ENCODE measurements around the gene PPP2R2D. TPM values are rescaled to one million over a fixed set of nuclear protein-coding genes. Genes with fewer than 3 reads are reported as not detected.

Gene PPP2R2D
- total and polyA plus RNA-seq, 4 donors: 15.6 to 51.4 (median 22.0) TPM

GRCh38 chr10:131874991-131875451, 25.8 kb upstream of the PPP2R2D start:
- peaks cover 0 to 7% (median 0%) of the 10 kb centered on the region in 3 donors for H3K27me3 ChIP-seq (ENCODE audit: control insufficient read depth in 3 of 3, insufficient read depth in 3 of 3, low read length in 2 of 3)
- ATAC-seq (ENCODE audit: insufficient read depth, low FRiP score): peak; percentile 66
- H3K9ac ChIP-seq (ENCODE audit: insufficient read depth in 1 of 2, low read length in 2 of 2): no peak overlapping the region
- H3K4me3 ChIP-seq: no peak overlapping the region
- peaks cover 0 to 3% (median 0%) of the 10 kb centered on the region in 4 donors for H3K9me3 ChIP-seq (ENCODE audit: control insufficient read depth in 4 of 4, insufficient read depth in 3 of 4, low read length in 3 of 4)
- TF ChIP-seq CTCF (IDR thresholded peaks at IDR 0.05; ENCODE audit: control extremely low read depth, extremely low read depth): peak; percentile 25
- H3K36me3 ChIP-seq (ENCODE audit: control insufficient read depth in 4 of 4, insufficient read depth in 4 of 4, low read length in 4 of 4): no peaks in the 10 kb centered on the region
- H3K27ac ChIP-seq (ENCODE audit: low read depth in 1 of 2, low read length in 1 of 2): no peak overlapping the region
- no peaks in the 10 kb centered on the region for H3K4me1 ChIP-seq (ENCODE audit: control insufficient read depth in 5 of 5, insufficient read depth in 5 of 5, low read length in 5 of 5)
- 5 to 6% methylated on average over 17 of the region's 17 CpGs for WGBS, 2 donors
- DNase-seq: peak; percentile 82 to 88 (median 86)

DNA sequence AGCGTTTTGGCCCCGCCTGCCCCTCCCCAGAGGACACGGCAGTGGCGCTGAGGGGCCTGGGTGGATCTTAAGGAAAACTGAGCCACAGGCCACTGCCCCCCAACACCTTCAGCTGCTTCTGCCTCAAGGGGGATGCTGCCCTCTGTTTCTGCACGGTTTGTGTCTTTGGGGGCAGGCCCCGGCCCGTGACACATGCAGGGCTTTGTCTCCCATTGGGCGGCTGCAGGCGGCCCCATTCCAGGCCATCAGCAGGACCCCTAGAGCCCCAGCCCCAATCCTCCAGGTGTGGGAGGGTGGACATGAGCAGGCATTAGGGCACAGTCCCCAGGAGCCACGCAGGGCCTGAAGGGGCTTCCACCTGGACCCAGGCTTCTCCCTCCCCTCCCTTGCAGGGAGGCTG, 25.3 kb upstream of the PPP2R2D start:
- no peak for ATAC-seq (ENCODE audit: insufficient read depth, low FRiP score)
- WGBS, 2 donors: 64 to 69% methylated on average over 10 of the region's 10 CpGs
- DNase-seq: no peak
- Histone ChIP-seq H3K4me1 (ENCODE audit: control insufficient read depth in 5 of 5, insufficient read depth in 5 of 5, low read length in 5 of 5) (no peaks in the 10 kb centered on the region), H3K4me3 (no peak overlapping the region), H3K36me3 (ENCODE audit: control insufficient read depth in 4 of 4, insufficient read depth in 4 of 4, low read length in 4 of 4) (no peaks in the 10 kb centered on the region), H3K27ac (ENCODE audit: low read depth in 1 of 2, low read length in 1 of 2) (no peak overlapping the region), H3K9me3 (ENCODE audit: control insufficient read depth in 4 of 4, insufficient read depth in 3 of 4, low read length in 3 of 4) (peaks cover 0 to 4% (median 0%) of the 10 kb centered on the region in 4 donors), H3K27me3 (ENCODE audit: control insufficient read depth in 3 of 3, insufficient read depth in 3 of 3, low read length in 2 of 3) (peaks cover 0 to 7% (median 0%) of the 10 kb centered on the region in 3 donors), H3K9ac (ENCODE audit: insufficient read depth in 1 of 2, low read length in 2 of 2) (no peak overlapping the region)
- TF ChIP-seq CTCF (IDR thresholded peaks at IDR 0.05; ENCODE audit: control extremely low read depth, extremely low read depth): no peak

GRCh38 chr10:131876017-131876416, 24.8 kb upstream of the PPP2R2D start:
- no peak for TF ChIP-seq CTCF (IDR thresholded peaks at IDR 0.05; ENCODE audit: control extremely low read depth, extremely low read depth)
- no peak overlapping the region for H3K27ac ChIP-seq (ENCODE audit: low read depth in 1 of 2, low read length in 1 of 2)
- WGBS, 2 donors: 61 to 68% methylated on average over 10 of the region's 10 CpGs
- DNase-seq: no peak
- H3K36me3 ChIP-seq (ENCODE audit: control insufficient read depth in 4 of 4, insufficient read depth in 4 of 4, low read length in 4 of 4): no peaks in the 10 kb centered on the region
- H3K9me3 ChIP-seq (ENCODE audit: control insufficient read depth in 4 of 4, insufficient read depth in 3 of 4, low read length in 3 of 4): peaks cover 0 to 7% (median 0%) of the 10 kb centered on the region in 4 donors
- no peak for ATAC-seq (ENCODE audit: insufficient read depth, low FRiP score)
- peaks cover 0 to 7% (median 0%) of the 10 kb centered on the region in 3 donors for H3K27me3 ChIP-seq (ENCODE audit: control insufficient read depth in 3 of 3, insufficient read depth in 3 of 3, low read length in 2 of 3)
- no peak overlapping the region for H3K9ac ChIP-seq (ENCODE audit: insufficient read depth in 1 of 2, low read length in 2 of 2)
- H3K4me1 ChIP-seq (ENCODE audit: control insufficient read depth in 5 of 5, insufficient read depth in 5 of 5, low read length in 5 of 5): no peaks in the 10 kb centered on the region
- H3K4me3 ChIP-seq: no peak overlapping the region

DNA sequence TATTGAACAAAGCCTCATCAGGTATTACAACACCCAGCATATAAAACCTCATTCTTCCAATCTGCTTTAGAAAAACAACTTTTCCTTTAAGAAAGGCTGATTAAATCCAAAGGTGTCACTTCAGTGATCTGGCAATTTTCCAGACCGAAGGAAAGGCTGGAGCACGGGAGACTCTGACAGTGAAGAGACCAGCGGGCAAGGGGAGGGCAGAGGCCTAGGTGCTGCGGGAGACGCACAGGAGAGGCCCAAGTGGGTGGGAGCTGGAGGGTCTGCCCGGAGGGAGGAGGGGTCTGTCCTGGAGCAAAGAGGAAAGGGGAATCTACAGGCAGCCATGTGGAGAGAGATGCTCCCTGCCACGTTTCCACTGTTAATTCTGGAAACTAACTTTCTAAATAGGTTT, 24.3 kb upstream of the PPP2R2D start:
- Histone ChIP-seq H3K4me3 (no peak overlapping the region), H3K36me3 (ENCODE audit: control insufficient read depth in 4 of 4, insufficient read depth in 4 of 4, low read length in 4 of 4) (no peaks in the 10 kb centered on the region), H3K4me1 (ENCODE audit: control insufficient read depth in 5 of 5, insufficient read depth in 5 of 5, low read length in 5 of 5) (no peaks in the 10 kb centered on the region), H3K27ac (ENCODE audit: low read depth in 1 of 2, low read length in 1 of 2) (no peak overlapping the region), H3K9me3 (ENCODE audit: control insufficient read depth in 4 of 4, insufficient read depth in 3 of 4, low read length in 3 of 4) (peaks cover 0 to 8% (median 0%) of the 10 kb centered on the region in 4 donors), H3K27me3 (ENCODE audit: control insufficient read depth in 3 of 3, insufficient read depth in 3 of 3, low read length in 2 of 3) (peaks cover 0 to 7% (median 0%) of the 10 kb centered on the region in 3 donors), H3K9ac (ENCODE audit: insufficient read depth in 1 of 2, low read length in 2 of 2) (no peak overlapping the region)
- ATAC-seq (ENCODE audit: insufficient read depth, low FRiP score) (no peak), DNase-seq (no peak)
- WGBS, 2 donors: 48 to 52% methylated on average over 7 of the region's 7 CpGs
- no peak for TF ChIP-seq CTCF (IDR thresholded peaks at IDR 0.05; ENCODE audit: control extremely low read depth, extremely low read depth)

Data from lung (tissue), 12 donors.